ENCODE data around the gene COMMD7. TPM values are rescaled to one million over a fixed set of nuclear protein-coding genes. Genes with fewer than 3 reads are reported as not detected.

Gene COMMD7
- total and polyA plus RNA-seq, 2 donors = 25.8 to 57.6 TPM

GRCh38 chr20:32685541-32686529 lies 57.4 kb downstream of the COMMD7 start:
- DNase-seq (ENCODE audit: low read depth in 6 of 9, low spot score in 9 of 9) = no peak
- 63% methylated on average over 17 of the region's 17 CpGs for WGBS
- peak overlapping the region in 1 of 2 donors; percentile 23 for H3K27ac ChIP-seq (ENCODE audit: low read depth in 1 of 2, low read length in 1 of 2)
- H3K9me3 ChIP-seq (ENCODE audit: control insufficient read depth in 2 of 2, insufficient read depth in 1 of 2, low read length in 1 of 2) = peaks cover 0 to 1% of the 10 kb centered on the region in 2 donors
- H3K36me3 ChIP-seq (ENCODE audit: control insufficient read depth in 2 of 2, insufficient read depth in 2 of 2, low read length in 1 of 2) = no peaks in the 10 kb centered on the region
- H3K4me1 ChIP-seq (ENCODE audit: control insufficient read depth in 2 of 2, insufficient read depth in 2 of 2, low read length in 2 of 2) = peaks cover 11% of the 10 kb centered on the region in 2 donors
- no peaks in the 10 kb centered on the region for H3K27me3 ChIP-seq (ENCODE audit: control insufficient read depth in 2 of 2, insufficient read depth in 1 of 2, low read length in 1 of 2)
- no peak overlapping the region for H3K4me3 ChIP-seq (ENCODE audit: low read length in 2 of 2)

GRCh38 chr20:32682508-32682987 lies 60.7 kb downstream of the COMMD7 start:
- Histone ChIP-seq H3K36me3 (ENCODE audit: control insufficient read depth in 2 of 2, insufficient read depth in 2 of 2, low read length in 1 of 2) (no peaks in the 10 kb centered on the region), H3K4me3 (ENCODE audit: low read length in 2 of 2) (no peak overlapping the region), H3K9me3 (ENCODE audit: control insufficient read depth in 2 of 2, insufficient read depth in 1 of 2, low read length in 1 of 2) (peaks cover 0 to 1% of the 10 kb centered on the region in 2 donors), H3K4me1 (ENCODE audit: control insufficient read depth in 2 of 2, insufficient read depth in 2 of 2, low read length in 2 of 2) (peaks cover 16 to 35% of the 10 kb centered on the region in 2 donors), H3K27me3 (ENCODE audit: control insufficient read depth in 2 of 2, insufficient read depth in 1 of 2, low read length in 1 of 2) (no peaks in the 10 kb centered on the region), H3K27ac (ENCODE audit: low read depth in 1 of 2, low read length in 1 of 2) (no peak overlapping the region)
- no peak for DNase-seq (ENCODE audit: low read depth in 6 of 9, low spot score in 9 of 9)
- 92% methylated on average over 11 of the region's 11 CpGs for WGBS

DNA sequence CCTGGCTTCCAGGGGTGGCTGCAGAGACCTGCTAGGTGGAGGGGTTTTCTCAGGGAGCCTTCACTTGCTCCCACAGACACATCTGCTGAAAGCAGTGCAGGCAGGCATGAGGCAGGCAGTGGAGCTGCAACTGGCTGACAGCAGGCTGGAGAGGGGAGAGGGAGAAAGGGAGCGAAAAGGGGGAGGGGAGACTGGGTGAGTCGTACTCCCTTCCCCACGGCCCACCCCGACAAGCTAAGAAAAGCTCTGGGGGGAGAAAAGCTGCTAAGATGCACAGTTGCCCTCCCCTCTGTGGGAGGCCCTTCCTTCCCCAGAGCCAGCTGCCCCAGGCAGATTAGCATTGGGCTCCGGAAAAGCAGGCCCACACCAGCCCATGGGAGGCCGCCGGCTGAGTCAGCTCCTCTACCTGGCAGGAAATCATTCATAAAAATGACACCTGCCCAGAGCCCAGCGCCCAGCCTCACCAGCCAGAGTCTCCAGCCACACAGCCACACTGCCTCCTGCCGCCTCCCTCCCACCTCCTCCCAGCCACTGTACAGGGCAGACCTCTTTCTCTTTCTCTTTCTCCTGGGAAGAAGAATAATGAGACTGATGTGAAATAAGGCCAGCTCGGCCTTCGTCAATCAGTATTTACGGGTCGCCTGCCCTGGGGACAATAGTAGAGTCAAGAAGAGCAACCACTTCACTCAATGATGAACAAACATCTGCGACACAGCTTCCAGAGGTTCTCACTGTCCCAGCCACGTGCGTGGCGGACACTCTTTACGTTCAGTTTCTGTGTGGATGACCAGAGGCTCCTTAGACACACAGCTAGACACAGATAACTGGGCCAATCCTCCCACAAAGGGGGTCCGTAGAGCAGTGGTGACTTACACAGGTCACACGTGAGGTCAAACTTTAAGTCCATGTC lies 61.8 kb downstream of the COMMD7 start:
- H3K4me3 ChIP-seq (ENCODE audit: low read length in 2 of 2) = no peak overlapping the region
- peak in 2 of 9 donors; percentile 37 to 60 for DNase-seq (ENCODE audit: low read depth in 6 of 9, low spot score in 9 of 9)
- no peaks in the 10 kb centered on the region for H3K27me3 ChIP-seq (ENCODE audit: control insufficient read depth in 2 of 2, insufficient read depth in 1 of 2, low read length in 1 of 2)
- 29% methylated on average over 20 of the region's 20 CpGs for WGBS
- H3K36me3 ChIP-seq (ENCODE audit: control insufficient read depth in 2 of 2, insufficient read depth in 2 of 2, low read length in 1 of 2) = no peaks in the 10 kb centered on the region
- peak overlapping the region in 1 of 2 donors; percentile 40 for H3K27ac ChIP-seq (ENCODE audit: low read depth in 1 of 2, low read length in 1 of 2)
- peaks cover 16 to 40% of the 10 kb centered on the region in 2 donors for H3K4me1 ChIP-seq (ENCODE audit: control insufficient read depth in 2 of 2, insufficient read depth in 2 of 2, low read length in 2 of 2)
- H3K9me3 ChIP-seq (ENCODE audit: control insufficient read depth in 2 of 2, insufficient read depth in 1 of 2, low read length in 1 of 2) = peaks cover 0 to 1% of the 10 kb centered on the region in 2 donors

DNA sequence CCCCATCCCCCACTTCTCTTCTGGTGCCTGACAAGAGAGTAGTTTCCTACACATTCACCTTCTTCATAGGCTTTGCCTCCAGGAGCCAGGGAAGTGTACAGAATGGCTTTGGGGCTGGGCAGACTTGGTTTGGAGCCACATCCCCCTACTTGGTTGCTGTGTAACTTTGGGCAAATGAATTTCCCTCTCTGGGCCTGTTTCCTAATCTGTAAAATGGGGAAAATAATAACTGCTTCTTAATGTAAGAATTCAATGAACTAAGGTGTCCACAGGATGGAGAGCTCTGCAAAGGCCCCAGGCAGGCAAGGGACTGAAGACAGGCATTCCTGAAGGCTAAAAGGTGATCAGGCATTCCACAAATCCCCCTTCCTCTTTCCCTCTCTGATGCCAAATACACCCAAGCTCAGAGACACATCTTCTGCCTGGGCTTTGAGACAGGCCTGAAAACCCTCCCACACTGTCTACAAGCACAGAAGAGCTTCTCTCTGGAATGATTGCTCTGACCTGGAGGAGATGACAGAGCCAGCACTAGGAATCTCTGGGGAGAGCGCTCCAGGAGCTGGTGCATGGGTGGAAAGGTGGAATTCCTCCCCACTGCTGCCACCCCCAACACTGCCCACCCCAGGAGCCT lies 62.6 kb downstream of the COMMD7 start:
- Histone ChIP-seq H3K27ac (ENCODE audit: low read depth in 1 of 2, low read length in 1 of 2) (peak overlapping the region in 1 of 2 donors; percentile 40), H3K4me1 (ENCODE audit: control insufficient read depth in 2 of 2, insufficient read depth in 2 of 2, low read length in 2 of 2) (peaks cover 19 to 48% of the 10 kb centered on the region in 2 donors), H3K4me3 (ENCODE audit: low read length in 2 of 2) (no peak overlapping the region), H3K9me3 (ENCODE audit: control insufficient read depth in 2 of 2, insufficient read depth in 1 of 2, low read length in 1 of 2) (peaks cover 0 to 1% of the 10 kb centered on the region in 2 donors), H3K27me3 (ENCODE audit: control insufficient read depth in 2 of 2, insufficient read depth in 1 of 2, low read length in 1 of 2) (no peaks in the 10 kb centered on the region), H3K36me3 (ENCODE audit: control insufficient read depth in 2 of 2, insufficient read depth in 2 of 2, low read length in 1 of 2) (no peaks in the 10 kb centered on the region)
- no peak for DNase-seq (ENCODE audit: low read depth in 6 of 9, low spot score in 9 of 9)
- 84% methylated on average over 1 of the region's 1 CpG for WGBS

DNA sequence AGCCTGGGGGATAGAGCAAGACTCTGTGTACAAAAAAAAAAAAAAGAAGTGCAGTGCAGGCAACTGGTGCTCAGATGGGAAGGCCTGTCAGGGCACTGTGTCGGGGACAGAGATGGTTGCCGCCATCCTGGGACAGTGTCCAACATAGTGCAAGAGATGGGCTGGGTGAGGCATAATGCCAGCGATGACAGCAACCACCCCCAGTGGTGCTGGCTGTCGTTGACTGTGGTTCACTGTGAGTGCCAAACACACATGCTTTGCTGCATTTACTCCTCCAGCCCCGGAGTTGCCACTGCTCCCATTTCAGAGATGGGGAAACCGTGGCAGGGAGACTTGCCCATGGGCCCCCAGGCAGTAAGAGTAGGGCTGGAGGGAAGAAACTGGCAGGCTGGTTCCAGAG lies 64.3 kb downstream of the COMMD7 start:
- Histone ChIP-seq H3K4me3 (ENCODE audit: low read length in 2 of 2) (no peak overlapping the region), H3K27ac (ENCODE audit: low read depth in 1 of 2, low read length in 1 of 2) (no peak overlapping the region), H3K4me1 (ENCODE audit: control insufficient read depth in 2 of 2, insufficient read depth in 2 of 2, low read length in 2 of 2) (peaks cover 34 to 65% of the 10 kb centered on the region in 2 donors), H3K9me3 (ENCODE audit: control insufficient read depth in 2 of 2, insufficient read depth in 1 of 2, low read length in 1 of 2) (peaks cover 0 to 1% of the 10 kb centered on the region in 2 donors), H3K27me3 (ENCODE audit: control insufficient read depth in 2 of 2, insufficient read depth in 1 of 2, low read length in 1 of 2) (no peaks in the 10 kb centered on the region), H3K36me3 (ENCODE audit: control insufficient read depth in 2 of 2, insufficient read depth in 2 of 2, low read length in 1 of 2) (no peaks in the 10 kb centered on the region)
- 85% methylated on average over 6 of the region's 6 CpGs for WGBS
- DNase-seq (ENCODE audit: low read depth in 6 of 9, low spot score in 9 of 9) = no peak

- Histone ChIP-seq H3K27ac (ENCODE audit: low read depth in 1 of 2, low read length in 1 of 2) (peak overlapping the region in 1 of 2 donors; percentile 97), H3K36me3 (ENCODE audit: control insufficient read depth in 2 of 2, insufficient read depth in 2 of 2, low read length in 1 of 2) (no peaks in the 10 kb centered on the region), H3K4me1 (ENCODE audit: control insufficient read depth in 2 of 2, insufficient read depth in 2 of 2, low read length in 2 of 2) (peaks cover 28 to 75% of the 10 kb centered on the region in 2 donors), H3K9me3 (ENCODE audit: control insufficient read depth in 2 of 2, insufficient read depth in 1 of 2, low read length in 1 of 2) (no peaks in the 10 kb centered on the region), H3K4me3 (ENCODE audit: low read length in 2 of 2) (no peak overlapping the region), H3K27me3 (ENCODE audit: control insufficient read depth in 2 of 2, insufficient read depth in 1 of 2, low read length in 1 of 2) (no peaks in the 10 kb centered on the region)
- peak in 4 of 9 donors; percentile 45 to 73 (median 52) for DNase-seq (ENCODE audit: low read depth in 6 of 9, low spot score in 9 of 9)
- 72% methylated on average over 13 of the region's 13 CpGs for WGBS
Measured at GRCh38 chr20:32675223-32675975, 67.9 kb downstream of the COMMD7 start.

GRCh38 chr20:32674362-32674789 lies 68.9 kb downstream of the COMMD7 start:
- no peaks in the 10 kb centered on the region for H3K9me3 ChIP-seq (ENCODE audit: control insufficient read depth in 2 of 2, insufficient read depth in 1 of 2, low read length in 1 of 2)
- no peak overlapping the region for H3K4me3 ChIP-seq (ENCODE audit: low read length in 2 of 2)
- H3K4me1 ChIP-seq (ENCODE audit: control insufficient read depth in 2 of 2, insufficient read depth in 2 of 2, low read length in 2 of 2) = peaks cover 27 to 65% of the 10 kb centered on the region in 2 donors
- H3K27me3 ChIP-seq (ENCODE audit: control insufficient read depth in 2 of 2, insufficient read depth in 1 of 2, low read length in 1 of 2) = no peaks in the 10 kb centered on the region
- H3K36me3 ChIP-seq (ENCODE audit: control insufficient read depth in 2 of 2, insufficient read depth in 2 of 2, low read length in 1 of 2) = no peaks in the 10 kb centered on the region
- 7% methylated on average over 5 of the region's 5 CpGs for WGBS
- peak overlapping the region in 1 of 2 donors; percentile 97 for H3K27ac ChIP-seq (ENCODE audit: low read depth in 1 of 2, low read length in 1 of 2)
- peak; percentile 42 to 88 (median 68) for DNase-seq (ENCODE audit: low read depth in 6 of 9, low spot score in 9 of 9)

All from thymus (tissue), 11 donors.